ENCODE measurements around the gene SSH3.
A peak's percentile ranks its signal among the peaks of the same experiment; 100 is the strongest.

Gene SSH3

DNA sequence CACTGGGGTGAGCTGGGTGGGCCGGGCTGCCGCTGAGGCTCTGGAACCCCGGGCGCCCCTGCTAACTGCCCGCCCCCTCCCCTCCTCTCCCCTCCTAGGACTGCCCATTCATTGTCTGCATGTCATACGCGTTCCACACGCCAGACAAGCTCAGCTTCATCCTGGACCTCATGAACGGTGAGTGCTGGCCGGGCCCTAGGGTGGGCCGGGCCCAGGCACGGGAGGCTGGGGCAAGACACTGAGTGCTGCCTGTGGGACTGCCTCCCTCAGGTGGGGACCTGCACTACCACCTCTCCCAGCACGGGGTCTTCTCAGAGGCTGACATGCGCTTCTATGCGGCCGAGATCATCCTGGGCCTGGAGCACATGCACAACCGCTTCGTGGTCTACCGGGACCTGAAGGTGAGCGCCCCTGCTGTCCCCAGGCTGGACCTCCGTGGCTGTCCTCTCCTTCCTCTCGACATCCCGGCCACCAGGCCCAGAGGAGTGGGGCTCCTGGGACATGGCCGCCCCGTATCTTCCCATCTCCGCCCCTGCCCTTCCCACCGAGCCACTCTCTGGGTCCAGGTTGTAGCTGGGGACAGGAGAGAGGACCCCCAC, 21.7 kb upstream of the SSH3 start:
- DNase-seq, result no peak

DNA sequence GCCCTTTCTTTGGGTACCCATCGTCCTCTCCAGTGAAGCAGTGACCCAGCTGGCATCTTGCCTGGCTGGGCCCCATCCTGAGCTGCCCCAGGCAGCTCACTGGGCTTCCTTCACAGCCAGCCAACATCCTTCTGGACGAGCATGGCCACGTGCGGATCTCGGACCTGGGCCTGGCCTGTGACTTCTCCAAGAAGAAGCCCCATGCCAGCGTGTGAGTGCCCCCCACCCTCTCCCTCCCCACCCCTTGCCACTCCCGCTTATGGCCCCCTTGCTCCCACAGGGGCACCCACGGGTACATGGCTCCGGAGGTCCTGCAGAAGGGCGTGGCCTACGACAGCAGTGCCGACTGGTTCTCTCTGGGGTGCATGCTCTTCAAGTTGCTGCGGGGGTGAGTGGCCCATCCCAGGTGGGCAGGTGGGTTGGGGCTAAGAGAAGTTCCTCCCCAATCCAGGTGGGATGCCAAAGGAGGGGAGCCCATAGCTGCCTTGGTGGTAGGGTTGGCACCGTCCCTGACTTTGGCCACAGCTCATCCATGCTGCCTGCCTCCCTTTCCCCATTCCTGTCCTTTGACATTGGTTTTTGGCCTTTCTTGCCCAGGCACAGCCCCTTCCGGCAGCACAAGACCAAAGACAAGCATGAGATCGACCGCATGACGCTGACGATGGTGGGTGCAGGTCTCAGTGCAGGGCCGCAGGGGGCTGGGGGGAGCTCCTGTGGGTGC, 21.0 kb upstream of the SSH3 start:
- DNase-seq, result no peak

DNA sequence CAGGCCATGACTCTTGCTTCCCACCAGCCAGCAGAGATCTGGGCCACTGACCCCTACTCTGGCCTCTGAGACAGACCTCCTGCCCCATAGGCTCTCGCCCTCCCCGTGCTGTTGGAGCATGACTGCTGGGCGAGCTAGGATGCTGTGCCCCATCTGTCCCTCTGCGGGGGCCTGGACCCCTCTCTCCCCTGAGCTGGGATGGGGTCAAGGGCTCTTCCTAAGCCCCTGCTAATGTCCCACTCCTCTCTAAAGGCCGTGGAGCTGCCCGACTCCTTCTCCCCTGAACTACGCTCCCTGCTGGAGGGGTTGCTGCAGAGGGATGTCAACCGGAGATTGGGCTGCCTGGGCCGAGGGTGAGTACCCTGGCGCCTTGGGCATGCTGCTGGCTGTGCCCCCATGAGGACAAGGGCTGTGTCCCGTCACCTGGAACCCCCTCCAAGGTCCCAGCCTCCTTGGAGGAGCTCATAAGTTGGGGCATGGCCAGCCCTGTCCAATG, 20.4 kb upstream of the SSH3 start:
- no peak for DNase-seq

DNA sequence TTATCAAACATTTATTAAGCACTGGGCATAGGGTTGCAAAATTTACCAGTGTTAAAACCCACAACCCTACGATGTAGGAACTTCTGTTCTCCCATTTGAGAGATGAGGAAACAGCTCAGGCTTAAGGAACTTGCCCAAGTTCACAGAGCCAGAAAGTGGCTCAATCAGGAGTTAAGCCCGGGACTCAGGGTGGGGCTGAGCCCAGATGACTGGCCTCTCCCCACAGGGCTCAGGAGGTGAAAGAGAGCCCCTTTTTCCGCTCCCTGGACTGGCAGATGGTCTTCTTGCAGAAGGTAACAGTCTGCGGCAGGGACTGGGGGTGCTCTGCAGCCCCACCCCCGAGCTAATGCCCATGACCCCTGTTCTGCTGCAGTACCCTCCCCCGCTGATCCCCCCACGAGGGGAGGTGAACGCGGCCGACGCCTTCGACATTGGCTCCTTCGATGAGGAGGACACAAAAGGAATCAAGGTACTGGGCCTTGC, 19.8 kb upstream of the SSH3 start:
- no peak for DNase-seq

DNA sequence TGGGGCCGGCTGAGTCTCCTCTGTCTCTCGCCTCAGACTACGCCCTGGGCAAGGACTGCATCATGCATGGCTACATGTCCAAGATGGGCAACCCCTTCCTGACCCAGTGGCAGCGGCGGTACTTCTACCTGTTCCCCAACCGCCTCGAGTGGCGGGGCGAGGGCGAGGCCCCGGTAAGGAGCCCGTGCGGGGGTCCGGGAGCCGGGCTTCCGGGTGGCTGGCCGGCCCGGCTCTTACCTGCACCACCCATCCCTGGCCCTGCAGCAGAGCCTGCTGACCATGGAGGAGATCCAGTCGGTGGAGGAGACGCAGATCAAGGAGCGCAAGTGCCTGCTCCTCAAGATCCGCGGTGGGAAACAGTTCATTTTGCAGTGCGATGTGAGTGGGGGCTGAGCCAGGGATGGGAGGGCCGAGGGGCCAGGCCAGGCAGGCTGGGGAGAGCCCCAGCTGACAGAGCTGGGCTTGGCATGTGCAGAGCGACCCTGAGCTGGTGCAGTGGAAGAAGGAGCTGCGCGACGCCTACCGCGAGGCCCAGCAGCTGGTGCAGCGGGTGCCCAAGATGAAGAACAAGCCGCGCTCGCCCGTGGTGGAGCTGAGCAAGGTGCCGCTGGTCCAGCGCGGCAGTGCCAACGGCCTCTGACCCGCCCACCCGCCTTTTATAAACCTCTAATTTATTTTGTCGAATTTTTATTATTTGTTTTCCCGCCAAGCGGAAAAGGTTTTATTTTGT, 18.4 kb upstream of the SSH3 start:
- DNase-seq, result no peak

DNA sequence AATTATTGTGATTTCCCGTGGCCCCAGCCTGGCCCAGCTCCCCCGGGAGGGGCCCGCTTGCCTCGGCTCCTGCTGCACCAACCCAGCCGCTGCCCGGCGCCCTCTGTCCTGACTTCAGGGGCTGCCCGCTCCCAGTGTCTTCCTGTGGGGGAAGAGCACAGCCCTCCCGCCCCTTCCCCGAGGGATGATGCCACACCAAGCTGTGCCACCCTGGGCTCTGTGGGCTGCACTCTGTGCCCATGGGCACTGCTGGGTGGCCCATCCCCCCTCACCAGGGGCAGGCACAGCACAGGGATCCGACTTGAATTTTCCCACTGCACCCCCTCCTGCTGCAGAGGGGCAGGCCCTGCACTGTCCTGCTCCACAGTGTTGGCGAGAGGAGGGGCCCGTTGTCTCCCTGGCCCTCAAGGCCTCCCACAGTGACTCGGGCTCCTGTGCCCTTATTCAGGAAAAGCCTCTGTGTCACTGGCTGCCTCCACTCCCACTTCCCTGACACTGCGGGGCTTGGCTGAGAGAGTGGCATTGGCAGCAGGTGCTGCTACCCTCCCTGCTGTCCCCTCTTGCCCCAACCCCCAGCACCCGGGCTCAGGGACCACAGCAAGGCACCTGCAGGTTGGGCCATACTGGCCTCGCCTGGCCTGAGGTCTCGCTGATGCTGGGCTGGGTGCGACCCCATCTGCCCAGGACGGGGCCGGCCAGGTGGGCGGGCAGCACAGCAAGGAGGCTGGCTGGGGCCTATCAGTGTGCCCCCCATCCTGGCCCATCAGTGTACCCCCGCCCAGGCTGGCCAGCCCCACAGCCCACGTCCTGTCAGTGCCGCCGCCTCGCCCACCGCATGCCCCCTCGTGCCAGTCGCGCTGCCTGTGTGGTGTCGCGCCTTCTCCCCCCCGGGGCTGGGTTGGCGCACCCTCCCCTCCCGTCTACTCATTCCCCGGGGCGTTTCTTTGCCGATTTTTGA, 17.5 kb upstream of the SSH3 start:
- no peak for DNase-seq

DNA sequence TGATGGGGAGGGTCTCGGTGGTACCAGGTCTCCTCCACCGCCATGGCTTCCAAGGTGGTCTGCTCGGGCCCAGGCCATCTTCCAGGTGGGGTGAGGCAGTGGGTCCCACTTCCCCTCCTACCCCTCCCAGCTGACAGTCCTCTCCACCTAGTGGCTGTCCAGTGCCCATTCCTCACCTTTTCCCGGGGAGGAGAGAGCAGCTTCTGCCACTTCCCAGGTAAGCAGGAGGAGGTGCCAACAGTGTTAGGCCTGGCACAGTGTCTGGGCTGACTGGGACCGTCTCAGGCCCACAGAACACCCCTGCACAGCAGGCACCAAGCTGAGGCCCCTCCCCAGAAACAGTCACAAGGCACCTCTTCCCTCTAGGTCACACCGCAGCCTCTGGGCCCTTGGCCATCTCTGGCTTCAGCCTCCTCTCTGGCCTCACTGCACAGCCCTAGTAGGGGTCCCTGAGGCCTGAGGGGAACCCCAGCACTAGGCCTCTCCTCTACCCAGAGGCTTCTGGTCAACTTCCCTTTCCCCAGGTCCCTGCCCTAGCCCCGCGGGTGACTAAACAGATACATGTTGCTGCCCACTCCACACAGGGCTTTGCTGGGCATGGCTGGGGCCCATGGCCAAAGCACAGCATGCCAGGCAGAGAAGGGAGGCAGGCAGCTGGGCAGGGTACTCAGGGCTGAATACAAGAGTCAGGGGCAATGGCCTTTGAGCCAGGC, 16.6 kb upstream of the SSH3 start:
- no peak for DNase-seq

DNA sequence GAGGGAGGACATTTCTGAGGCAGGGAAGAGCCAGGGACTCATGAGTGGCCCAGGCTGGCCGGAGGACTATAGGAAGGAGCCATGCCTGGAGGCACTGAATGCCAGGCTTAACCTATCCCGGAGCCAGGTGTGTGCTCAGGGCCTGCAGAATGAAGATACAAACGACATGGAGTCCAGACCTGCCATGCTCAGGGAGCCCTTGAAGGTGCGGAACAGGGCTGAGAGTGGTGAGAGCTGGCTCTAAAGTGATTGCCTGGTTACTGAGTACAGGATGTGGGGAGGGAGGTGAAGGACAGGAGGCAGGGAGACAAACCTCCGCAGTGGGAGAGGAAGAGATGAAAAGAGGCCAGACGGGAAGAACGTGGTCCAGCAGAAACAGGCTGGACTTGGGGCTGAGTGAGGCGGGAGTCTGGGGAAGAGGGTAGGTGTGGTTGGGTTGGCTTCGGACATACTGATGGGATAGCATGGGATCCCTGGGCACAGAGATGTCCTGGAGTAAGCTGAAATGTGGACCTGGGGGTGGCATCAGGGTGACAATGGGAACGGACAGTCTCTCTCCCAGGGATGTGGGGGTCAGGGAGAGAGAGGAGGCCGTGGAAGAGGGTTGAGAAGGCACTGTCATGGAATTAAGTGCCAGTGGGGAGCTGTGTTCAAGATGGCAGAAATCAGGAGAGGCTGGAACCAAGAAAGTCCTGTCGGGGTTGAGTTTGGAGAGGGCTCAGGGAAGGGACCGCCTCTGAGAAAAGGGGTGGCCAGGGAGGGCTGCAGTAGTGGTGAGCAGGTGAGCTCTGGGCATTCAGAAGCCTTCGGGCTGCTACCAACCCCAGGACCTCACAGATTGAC, 15.8 kb upstream of the SSH3 start:
- DNase-seq, result no peak

DNA sequence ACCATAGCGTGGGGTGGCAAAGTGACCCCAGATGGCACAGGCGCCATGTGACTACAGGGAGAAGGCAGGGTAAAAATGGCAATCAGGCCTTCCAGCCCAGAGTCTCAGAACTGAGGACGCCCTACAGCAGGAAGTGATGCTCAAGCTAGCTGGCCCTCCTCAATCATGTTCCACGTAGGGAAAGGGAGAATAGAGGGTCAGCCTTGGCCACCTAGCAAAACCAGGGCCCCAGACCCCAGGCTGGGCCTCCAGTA, 15.2 kb upstream of the SSH3 start:
- no peak for DNase-seq

DNA sequence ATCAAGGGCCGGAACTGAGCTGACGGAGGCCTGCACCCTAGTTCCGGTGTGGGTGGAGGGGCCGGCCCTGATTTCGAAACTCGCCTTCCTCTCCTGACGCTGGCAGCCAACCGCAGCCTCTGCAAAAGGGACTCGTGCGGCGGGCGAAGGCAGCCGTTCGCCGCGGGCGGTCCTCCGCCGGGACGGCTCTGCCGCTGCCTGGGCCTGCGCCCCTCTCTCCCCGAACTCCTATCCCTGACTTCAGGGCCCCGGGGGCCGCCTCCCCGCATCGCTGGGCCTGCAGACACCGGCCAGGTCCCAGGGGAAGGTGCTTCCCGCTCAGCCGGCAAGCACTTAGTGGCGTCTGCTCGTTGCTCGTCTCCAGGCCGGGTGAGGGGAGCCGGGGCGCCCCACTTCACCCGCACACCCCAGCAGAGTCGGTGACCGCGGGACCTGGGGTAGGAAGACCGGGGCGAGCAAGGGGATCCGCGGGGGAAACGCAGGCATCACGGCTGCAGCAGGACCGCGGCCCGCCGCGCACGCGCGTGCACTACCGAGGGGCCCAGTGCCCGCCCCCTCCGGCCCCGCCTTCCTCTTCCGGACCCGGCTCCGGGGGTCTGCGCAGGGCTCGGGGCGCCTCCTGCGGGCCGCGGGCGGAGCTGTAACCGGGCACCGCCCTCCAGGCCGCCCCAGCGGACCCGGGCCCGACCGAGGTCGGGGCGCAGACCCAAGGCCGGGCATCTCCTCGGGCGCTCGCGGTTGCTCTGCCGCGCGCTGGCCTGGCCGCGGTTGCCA, 14.7 kb upstream of the SSH3 start:
- DNase-seq, result peak; percentile 73 to 77

DNA sequence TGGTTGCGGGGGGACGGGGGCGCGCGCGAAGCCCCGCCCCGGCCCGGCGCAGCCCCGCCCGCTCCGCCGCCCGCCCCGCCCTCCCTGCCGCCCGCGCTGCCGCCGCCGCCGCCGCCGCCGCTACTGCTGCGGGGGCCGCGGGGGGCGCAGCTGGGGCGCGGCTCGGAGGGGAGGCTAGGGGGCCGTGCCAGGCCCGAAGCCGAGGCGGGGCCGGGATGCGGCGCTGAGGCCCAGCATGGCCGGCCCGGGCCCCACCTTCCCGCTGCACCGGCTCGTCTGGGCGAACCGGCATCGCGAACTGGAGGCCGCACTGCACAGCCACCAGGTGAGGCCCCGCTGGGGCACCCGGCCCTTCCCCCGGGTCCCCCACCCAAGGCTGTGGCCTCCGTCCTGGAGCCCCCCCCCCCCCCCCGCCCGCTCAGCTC, 14.1 kb upstream of the SSH3 start, which contains the start of gene ANKRD13D:
TSS of gene ANKRD13D (plus strand) at position 78 of the 425 bp plus-strand sequence. CDS start at position 236, 158 bp downstream.
- no peak for DNase-seq

DNA sequence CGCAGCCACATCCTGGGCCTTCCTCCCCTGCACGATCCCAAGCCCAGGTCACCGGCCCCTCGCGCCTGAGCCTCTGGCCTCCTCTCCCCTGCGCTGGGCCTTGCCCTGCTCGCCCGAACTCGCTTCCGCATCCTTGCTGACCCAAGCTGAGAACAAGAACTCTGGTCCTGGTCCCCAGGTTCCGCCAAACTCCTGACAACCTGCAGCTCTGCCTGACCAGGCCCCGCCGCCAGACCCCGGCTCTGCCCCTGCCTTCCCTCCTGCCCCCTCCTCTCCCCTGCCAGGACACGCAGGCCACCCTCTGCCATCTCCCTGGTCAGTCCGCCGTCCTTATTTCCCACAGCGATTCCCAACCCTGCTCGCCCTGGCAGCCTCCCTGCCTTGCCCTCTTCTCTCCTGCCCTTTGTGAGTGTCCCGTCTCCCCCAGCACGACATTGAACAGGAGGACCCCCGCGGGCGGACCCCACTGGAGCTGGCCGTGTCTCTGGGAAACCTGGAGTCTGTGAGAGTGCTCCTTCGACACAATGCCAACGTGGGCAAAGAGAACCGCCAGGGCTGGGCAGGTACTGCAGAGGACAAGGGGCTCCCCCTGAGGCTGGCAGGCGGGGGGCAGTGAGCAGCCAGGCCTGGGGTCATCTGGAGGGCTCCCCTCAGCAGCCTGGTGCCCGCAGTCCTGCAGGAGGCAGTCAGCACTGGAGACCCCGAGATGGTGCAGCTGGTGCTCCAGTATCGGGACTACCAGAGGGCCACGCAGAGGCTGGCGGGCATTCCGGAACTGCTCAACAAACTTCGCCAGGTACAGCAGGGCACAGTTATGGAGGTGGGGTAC, 13.5 kb upstream of the SSH3 start:
- DNase-seq, result no peak

DNA sequence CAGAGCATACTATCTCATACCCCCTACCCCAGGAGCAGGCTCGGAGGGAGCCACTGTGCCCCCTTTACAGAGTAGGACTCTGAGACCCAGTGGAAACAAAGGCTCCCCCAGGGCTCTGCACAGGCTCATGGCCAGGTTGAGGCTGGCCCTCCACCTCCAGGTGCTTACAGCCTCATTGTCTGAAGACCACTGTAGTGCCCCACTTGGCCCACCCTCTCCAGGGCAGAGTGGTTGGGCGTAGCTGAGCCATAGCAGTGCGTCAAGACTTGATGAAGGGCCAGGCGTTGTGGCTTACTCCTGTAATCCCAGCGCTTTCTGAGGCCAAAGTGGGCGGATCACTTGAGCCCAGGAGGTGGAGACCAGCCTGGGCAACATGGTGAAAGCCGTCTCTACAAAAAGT, 12.5 kb upstream of the SSH3 start:
- no peak for DNase-seq

DNA sequence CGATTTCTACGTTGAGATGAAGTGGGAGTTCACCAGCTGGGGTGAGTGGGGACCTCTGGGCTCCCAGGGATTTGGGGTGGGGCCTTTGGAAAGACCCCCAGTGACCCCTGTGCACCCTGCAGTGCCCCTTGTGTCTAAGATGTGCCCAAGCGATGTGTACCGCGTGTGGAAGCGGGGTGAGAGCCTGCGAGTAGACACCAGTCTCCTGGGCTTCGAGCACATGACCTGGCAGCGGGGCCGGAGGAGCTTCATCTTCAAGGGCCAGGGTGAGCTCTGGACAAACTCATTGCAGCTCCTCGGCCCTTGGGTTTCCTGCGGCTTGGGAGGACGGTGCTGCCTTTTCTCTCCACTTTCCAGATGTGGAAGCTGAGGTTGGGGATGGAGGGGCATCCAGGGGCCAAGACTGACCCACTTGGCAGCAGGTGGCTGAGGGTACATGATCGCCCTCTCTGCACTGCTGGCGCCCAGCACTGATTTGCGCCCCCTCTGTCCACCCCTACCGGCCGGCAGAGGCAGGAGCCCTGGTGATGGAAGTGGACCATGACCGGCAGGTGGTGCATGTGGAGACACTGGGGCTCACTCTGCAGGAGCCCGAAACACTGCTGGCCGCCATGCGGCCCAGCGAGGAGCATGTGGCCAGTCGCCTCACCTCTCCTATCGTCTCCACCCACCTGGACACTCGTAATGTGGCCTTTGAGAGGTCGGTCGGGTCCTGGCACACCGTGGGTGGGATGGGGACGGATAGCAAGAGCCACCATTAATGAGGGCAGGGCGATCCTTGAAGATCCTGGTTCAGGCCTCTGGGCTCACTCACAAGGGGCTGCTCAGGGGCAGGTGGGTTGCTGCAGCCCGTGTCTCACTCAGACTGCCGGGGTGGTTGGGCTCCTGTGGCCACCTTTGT, 11.6 kb upstream of the SSH3 start:
- no peak for DNase-seq

DNA sequence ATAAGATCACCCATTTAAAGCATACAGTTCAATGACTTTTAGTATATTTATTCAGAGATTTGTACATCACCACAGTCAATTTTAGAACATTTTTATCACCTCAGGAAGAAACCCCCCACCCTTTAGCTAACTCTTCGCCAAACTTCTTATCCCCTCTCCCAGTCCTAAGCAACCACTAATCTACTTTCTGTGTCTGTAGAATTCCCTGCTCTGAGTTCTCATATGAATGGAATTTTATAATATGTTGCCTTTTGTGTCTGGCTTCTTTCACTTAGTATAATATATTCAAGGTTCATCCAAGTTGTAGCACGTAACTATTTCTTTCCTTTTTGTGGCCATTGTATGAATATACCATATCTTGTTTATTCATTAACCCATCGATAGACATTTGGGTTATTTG, 10.7 kb upstream of the SSH3 start:
- no peak for DNase-seq

DNA sequence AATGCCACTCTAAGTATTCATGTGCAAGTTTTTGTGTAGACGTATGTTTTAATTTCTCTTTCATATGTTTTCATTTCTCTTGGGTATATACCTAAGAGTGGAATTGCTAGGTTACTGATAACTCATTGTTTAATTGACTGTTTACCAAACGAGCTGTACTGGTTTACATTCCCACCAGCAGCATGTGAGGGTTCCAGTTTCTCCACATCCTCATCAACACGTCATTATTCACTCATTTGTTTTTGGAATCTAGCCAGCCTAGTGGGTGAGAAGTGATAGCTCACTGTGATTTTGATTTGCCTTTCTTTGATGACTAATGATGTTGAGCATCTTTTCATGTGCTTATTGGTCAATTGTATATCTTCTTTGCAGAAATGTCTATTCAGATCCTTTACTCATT, 10.2 kb upstream of the SSH3 start:
- no peak for DNase-seq

DNA sequence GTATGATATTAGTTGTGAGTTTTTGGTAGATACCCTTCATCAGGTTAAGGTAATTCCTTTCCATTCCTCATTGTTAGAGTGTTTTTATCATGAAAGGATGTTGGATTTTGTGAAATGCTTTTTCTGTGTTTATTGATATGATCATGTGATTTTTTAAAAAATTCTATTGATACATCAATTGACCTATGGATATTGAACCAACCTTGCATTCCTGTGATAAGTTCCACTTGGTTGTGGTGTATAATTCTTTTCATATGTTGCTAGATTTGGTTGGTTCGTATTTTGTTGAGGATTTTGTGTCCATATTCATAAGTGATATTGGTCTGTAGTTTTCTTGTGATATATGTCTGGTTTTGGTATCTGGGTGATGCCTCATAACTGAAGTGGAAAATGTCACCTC, 7.5 kb upstream of the SSH3 start:
- DNase-seq, result no peak

DNA sequence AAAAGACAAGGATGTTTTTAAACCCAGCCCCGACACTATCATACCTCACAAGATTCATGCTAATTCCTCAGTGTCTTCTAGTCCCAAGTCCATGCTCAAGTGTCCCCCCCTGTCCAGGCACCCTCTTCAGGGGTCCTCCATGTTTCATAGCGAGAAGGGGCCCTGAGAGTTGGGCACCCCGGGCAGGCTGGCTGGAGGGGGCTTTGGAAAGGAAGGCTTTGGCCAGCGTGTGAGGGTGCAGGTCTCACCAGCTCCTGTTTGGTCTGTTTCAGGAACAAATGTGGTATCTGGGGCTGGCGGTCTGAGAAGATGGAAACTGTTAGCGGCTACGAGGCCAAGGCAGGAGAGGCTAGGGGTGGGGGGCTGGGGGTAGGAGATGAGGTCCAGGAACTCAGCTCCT, 4.5 kb upstream of the SSH3 start:
- DNase-seq, result no peak
